A673 (cell line): ENCODE results near the gene SDC1.

Experiments
- EZH2 ChIP-seq: fragments of 200-600 bp; sonication (generic); IDR thresholded peaks from 2 replicates; pipeline ENCODE4 v1.6.1; 2017; ENCODE audit warnings: borderline replicate concordance, low read depth, mild to moderate bottlenecking, mixed read lengths, antibody characterized with exemption, low read length; ENCODE audit not compliant: poor library complexity, severe bottlenecking
- TF ChIP-seq, protein P1 (sequence below): fragments of 300-800, 200-600 bp; sonication (generic); conservative IDR thresholded peaks from 2 replicates; pipeline ENCODE4 v1.5.1; 2017; ENCODE audit warnings: low read depth, mild to moderate bottlenecking, antibody characterized with exemption, low read length, moderate library complexity, mixed read lengths

DNA sequence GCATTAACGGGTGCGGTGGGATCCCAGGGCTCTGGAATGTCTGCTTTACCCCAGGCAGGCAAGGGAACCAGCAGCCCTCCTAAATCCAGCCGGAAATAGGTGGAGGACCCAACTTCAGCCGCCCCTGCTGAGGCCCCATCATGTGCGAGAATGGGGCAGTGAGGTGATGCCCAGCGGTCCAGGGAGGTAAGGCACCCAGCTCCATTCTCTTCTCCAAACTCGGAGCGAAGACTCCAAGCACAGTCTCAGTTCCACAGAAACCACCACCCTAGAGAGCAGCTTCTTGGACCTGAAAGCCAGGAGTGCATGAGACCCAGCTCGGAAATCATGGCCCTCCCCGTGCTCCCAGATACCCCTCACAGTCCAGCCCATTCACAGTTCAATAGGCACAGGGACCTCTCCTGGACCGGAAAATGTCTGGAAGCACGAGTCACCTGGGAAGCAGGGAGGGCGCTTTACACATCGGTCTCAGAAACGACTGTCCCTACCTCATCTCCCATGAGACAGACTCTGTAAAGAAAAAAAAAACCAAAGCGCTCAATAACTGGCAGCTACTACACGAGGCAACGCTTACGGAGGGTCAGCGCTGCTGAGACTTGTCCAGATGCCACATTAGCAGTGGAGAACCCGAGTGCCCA is 2.0 kb downstream of the SDC1 start:
- TF ChIP-seq, protein P1, sequence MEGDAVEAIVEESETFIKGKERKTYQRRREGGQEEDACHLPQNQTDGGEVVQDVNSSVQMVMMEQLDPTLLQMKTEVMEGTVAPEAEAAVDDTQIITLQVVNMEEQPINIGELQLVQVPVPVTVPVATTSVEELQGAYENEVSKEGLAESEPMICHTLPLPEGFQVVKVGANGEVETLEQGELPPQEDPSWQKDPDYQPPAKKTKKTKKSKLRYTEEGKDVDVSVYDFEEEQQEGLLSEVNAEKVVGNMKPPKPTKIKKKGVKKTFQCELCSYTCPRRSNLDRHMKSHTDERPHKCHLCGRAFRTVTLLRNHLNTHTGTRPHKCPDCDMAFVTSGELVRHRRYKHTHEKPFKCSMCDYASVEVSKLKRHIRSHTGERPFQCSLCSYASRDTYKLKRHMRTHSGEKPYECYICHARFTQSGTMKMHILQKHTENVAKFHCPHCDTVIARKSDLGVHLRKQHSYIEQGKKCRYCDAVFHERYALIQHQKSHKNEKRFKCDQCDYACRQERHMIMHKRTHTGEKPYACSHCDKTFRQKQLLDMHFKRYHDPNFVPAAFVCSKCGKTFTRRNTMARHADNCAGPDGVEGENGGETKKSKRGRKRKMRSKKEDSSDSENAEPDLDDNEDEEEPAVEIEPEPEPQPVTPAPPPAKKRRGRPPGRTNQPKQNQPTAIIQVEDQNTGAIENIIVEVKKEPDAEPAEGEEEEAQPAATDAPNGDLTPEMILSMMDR: no peak
- TF ChIP-seq EZH2: no peak
